Esophagus squamous epithelium (tissue), 5 donors: ENCODE data around the gene ANXA11. TPM values are rescaled to one million over a fixed set of nuclear protein-coding genes. Genes with fewer than 3 reads are reported as not detected.

Source experiments
- DNase-seq: peaks from one replicate; lab custom pipeline; 2025; lab: John Stamatoyannopoulos, UW
- H3K27ac ChIP-seq, 4 donors: fragments of 200-600 bp; sonication (generic); one replicate each; pipeline ENCODE4 v1.5.1; 2016 to 2019; ENCODE audit warnings: mild to moderate bottlenecking in 1 of 4
- H3K27me3 ChIP-seq, 4 donors: fragments of 200-600 bp; sonication (generic); 1 replicate in 3 of 4; 2 replicates in 1 of 4; pipeline versions ENCODE4 v1.5.1 to v1.6.0; 2017 to 2021; ENCODE audit warnings: antibody characterized with exemption in 1 of 4
- H3K36me3 ChIP-seq, 3 donors: fragments of 200-600 bp; sonication (generic); one replicate each; pipeline ENCODE4 v1.5.1; 2016 to 2019
- H3K4me1 ChIP-seq, 3 donors: fragments of 200-600 bp; sonication (generic); one replicate each; pipeline ENCODE4 v1.5.1; 2017 to 2019
- H3K4me3 ChIP-seq, 4 donors: fragments of 200-600 bp; sonication (generic); 1 replicate in 3 of 4; 2 replicates in 1 of 4; pipeline ENCODE4 v1.5.1; 2016 to 2019; ENCODE audit warnings: mild to moderate bottlenecking in 2 of 4, moderate library complexity in 1 of 4
- H3K9me3 ChIP-seq, 3 donors: fragments of 200-600 bp; sonication (generic); one replicate each; pipeline ENCODE4 v1.5.1; 2016 to 2019
- CTCF ChIP-seq, 6 experiments: fragments of 450-650 bp in 4 of 6; fragments of 200-600 bp in 2 of 6; sonication (generic) in 2 of 6; IDR thresholded peaks; one replicate each; pipeline ENCODE4 v1.5.1; 2016 to 2019; ENCODE audit warnings: antibody characterized with exemption in 6 of 6, mild to moderate bottlenecking in 4 of 6, moderate library complexity in 4 of 6
- POLR2A ChIP-seq, 4 donors: fragments of 450-650 bp; IDR thresholded peaks; one replicate each; pipeline ENCODE4 v1.6.1; 2017; ENCODE audit warnings: antibody characterized with exemption in 4 of 4, mild to moderate bottlenecking in 4 of 4, moderate library complexity in 3 of 4
- WGBS, 2 donors: methylation state at CpG; one replicate each; pipeline ENCODE4 v1.1.5; 2018; 5-methylcytosine and 5-hydroxymethylcytosine counted together
- intact Hi-C: fragments of 100-400 bp; cut with DNase I; formaldehyde crosslinking; loops from one replicate; pipeline ENCODE4 v1.15.0; 2022
- total RNA-seq, 4 donors: library from RNA; depleted of rRNA; stranded (reverse); fragments of >200 nt; gene quantifications; one replicate each; pipeline ENCODE4 v1.1.0, GENCODE V29; 2016
- donor health status: DM: yes; HTN: yes; CAD: no.

Gene ANXA11
- total RNA-seq, 4 donors from 2014 or later: 131 to 243 (median 163) TPM

- intact Hi-C loops: no loop called here
- H3K27me3 ChIP-seq: no peaks in the 10 kb centered on the region
- no peak for TF ChIP-seq POLR2A (IDR thresholded peaks at IDR 0.05)
- TF ChIP-seq CTCF (IDR thresholded peaks at IDR 0.05): no peak
- H3K27ac ChIP-seq: peak overlapping the region in 3 of 4 donors; percentile 64 to 81 (median 68)
- 81 to 83% methylated on average over 6 to 9 of the region's 13 CpGs for WGBS, 2 donors
- no peaks in the 10 kb centered on the region for H3K9me3 ChIP-seq
- no peak for DNase-seq
- H3K4me3 ChIP-seq: no peak overlapping the region
- peaks cover 0 to 43% (median 0%) of the 10 kb centered on the region in 3 donors for H3K36me3 ChIP-seq
- peaks cover 29 to 95% (median 47%) of the 10 kb centered on the region in 3 donors for H3K4me1 ChIP-seq
These were observed 18.8 kb downstream of the ANXA11 start for GRCh38 chr10:80186364-80187012.

- 80% methylated on average over 5 of the region's 5 CpGs for WGBS, 2 donors
- Histone ChIP-seq H3K4me1 (peaks cover 28 to 88% (median 40%) of the 10 kb centered on the region in 3 donors), H3K27me3 (no peaks in the 10 kb centered on the region), H3K27ac (peak overlapping the region in 3 of 4 donors; percentile 64 to 81 (median 68)), H3K36me3 (peaks cover 0 to 48% (median 0%) of the 10 kb centered on the region in 3 donors), H3K4me3 (no peak overlapping the region), H3K9me3 (no peaks in the 10 kb centered on the region)
- no peak for DNase-seq
- TF ChIP-seq CTCF (IDR thresholded peaks at IDR 0.05) (no peak), POLR2A (IDR thresholded peaks at IDR 0.05) (no peak)
- intact Hi-C loops: no loop called here
These were observed 19.6 kb downstream of the ANXA11 start for GRCh38 chr10:80185578-80186299.

GRCh38 chr10:80184291-80184690, 21.0 kb downstream of the ANXA11 start:
- intact Hi-C loops: no loop called here
- Histone ChIP-seq H3K27me3 (no peaks in the 10 kb centered on the region), H3K27ac (no peak overlapping the region), H3K4me1 (peaks cover 32 to 84% (median 36%) of the 10 kb centered on the region in 3 donors), H3K36me3 (peaks cover 0 to 63% (median 0%) of the 10 kb centered on the region in 3 donors), H3K9me3 (no peaks in the 10 kb centered on the region), H3K4me3 (no peak overlapping the region)
- 63 to 71% methylated on average over 4 of the region's 4 CpGs for WGBS, 2 donors
- no peak for DNase-seq
- TF ChIP-seq POLR2A (IDR thresholded peaks at IDR 0.05): no peak
- TF ChIP-seq CTCF (IDR thresholded peaks at IDR 0.05): no peak

- H3K4me1 ChIP-seq: peaks cover 27 to 84% (median 35%) of the 10 kb centered on the region in 3 donors
- H3K27ac ChIP-seq: no peak overlapping the region
- 82 to 91% methylated on average over 2 to 4 of the region's 4 CpGs for WGBS, 2 donors
- no peak overlapping the region for H3K4me3 ChIP-seq
- TF ChIP-seq CTCF (IDR thresholded peaks at IDR 0.05): no peak
- no peak for TF ChIP-seq POLR2A (IDR thresholded peaks at IDR 0.05)
- no peaks in the 10 kb centered on the region for H3K9me3 ChIP-seq
- intact Hi-C loops: no loop called here
- DNase-seq: no peak
- H3K27me3 ChIP-seq: no peaks in the 10 kb centered on the region
- H3K36me3 ChIP-seq: peaks cover 0 to 71% (median 0%) of the 10 kb centered on the region in 3 donors
These were observed 21.9 kb downstream of the ANXA11 start for GRCh38 chr10:80183436-80183835.

GRCh38 chr10:80182986-80183385, 22.4 kb downstream of the ANXA11 start:
- TF ChIP-seq POLR2A (IDR thresholded peaks at IDR 0.05) (no peak), CTCF (IDR thresholded peaks at IDR 0.05) (no peak)
- no peaks in the 10 kb centered on the region for H3K9me3 ChIP-seq
- no peak overlapping the region for H3K4me3 ChIP-seq
- intact Hi-C loops: no loop called here
- no peak for DNase-seq
- H3K4me1 ChIP-seq: peaks cover 22 to 84% (median 35%) of the 10 kb centered on the region in 3 donors
- WGBS, 2 donors: 73 to 84% methylated on average over 4 to 5 of the region's 6 CpGs
- H3K36me3 ChIP-seq: peaks cover 0 to 76% (median 0%) of the 10 kb centered on the region in 3 donors
- H3K27ac ChIP-seq: no peak overlapping the region
- no peaks in the 10 kb centered on the region for H3K27me3 ChIP-seq
